CD4-positive, alpha-beta T cell treated with Interleukin-6 at 100 ng/mL for 8 hours (primary cell): Measurements from ENCODE around the gene KAZALD1.

Source experiments
- DNase-seq: peaks from one replicate; pipeline ENCODE4 v3.0.0-alpha.2; 2020; ENCODE audit warnings: mixed read lengths, low spot score

The KAZALD1 gene

GRCh38 chr10:101095004-101095403 is 33.2 kb downstream of the KAZALD1 start:
- no peak for DNase-seq

GRCh38 chr10:101095550-101096213 is 33.9 kb downstream of the KAZALD1 start:
- DNase-seq, result peak; percentile 49

DNA sequence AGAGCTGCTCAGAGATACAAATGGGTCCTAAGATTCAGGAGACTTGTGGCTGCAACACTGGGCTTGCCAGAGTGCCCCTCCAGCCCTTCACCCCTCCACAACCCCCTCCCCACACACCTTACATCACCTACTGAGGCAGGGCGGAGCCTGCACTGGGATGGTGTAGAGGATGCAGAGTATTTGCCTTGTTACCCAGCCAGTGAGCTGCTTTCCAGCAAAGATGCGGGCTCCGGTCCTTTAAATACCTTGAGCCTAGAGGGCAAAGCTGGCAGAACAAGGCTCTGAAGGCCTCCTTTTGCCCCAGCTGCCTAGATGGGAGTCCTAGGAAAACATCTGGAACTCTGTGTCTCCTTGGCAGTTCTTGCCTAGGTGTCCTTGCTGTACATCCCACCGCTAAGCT is 34.6 kb downstream of the KAZALD1 start:
- no peak for DNase-seq

- DNase-seq, result no peak
Measured at GRCh38 chr10:101097881-101098280, 36.1 kb downstream of the KAZALD1 start.

DNA sequence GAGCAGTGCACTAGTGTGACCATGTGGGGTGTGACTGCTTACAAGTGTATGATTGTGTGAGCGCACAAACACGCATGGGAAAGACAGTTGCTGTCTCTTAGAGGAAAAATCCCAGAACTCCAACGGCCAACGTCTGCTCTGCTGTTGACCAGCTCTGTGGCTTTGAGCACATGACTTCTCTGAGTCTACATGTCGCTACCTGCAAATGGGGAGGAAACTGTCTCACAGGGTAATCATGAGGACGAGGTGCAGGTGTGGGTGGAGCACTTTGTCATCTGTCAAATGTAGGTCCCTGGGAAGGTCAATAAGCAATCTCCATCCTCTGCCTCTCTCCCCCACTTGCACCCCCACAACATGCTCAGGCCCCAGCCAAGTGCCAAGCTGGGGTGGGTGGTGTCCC is 38.1 kb downstream of the KAZALD1 start:
- no peak for DNase-seq

- no peak for DNase-seq
Measured at GRCh38 chr10:101101372-101101881, 39.6 kb downstream of the KAZALD1 start.

- DNase-seq, result no peak
Measured at GRCh38 chr10:101103430-101103829, 41.6 kb downstream of the KAZALD1 start.

- no peak for DNase-seq
Measured at GRCh38 chr10:101106351-101106750, 44.6 kb downstream of the KAZALD1 start.

DNA sequence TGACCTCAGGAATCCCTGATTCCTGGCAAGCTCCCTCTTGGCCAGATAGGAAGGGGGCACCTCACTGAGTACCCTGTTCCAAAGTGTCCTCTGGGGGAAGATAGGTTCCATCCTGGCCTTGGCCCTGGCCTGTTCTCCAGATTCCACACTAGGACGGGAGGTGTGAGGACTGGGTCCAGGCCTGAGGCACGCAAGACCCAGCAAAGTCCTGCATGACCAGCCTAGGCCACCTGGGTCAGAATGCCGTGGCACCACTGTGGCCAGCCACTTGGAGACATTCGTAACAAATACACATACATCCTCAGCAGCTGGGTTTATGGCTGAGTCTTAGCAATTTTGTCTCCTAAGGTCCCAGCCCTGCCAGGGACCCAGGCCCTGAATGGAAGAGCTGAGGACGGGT is 46.0 kb downstream of the KAZALD1 start:
- DNase-seq, result no peak

DNA sequence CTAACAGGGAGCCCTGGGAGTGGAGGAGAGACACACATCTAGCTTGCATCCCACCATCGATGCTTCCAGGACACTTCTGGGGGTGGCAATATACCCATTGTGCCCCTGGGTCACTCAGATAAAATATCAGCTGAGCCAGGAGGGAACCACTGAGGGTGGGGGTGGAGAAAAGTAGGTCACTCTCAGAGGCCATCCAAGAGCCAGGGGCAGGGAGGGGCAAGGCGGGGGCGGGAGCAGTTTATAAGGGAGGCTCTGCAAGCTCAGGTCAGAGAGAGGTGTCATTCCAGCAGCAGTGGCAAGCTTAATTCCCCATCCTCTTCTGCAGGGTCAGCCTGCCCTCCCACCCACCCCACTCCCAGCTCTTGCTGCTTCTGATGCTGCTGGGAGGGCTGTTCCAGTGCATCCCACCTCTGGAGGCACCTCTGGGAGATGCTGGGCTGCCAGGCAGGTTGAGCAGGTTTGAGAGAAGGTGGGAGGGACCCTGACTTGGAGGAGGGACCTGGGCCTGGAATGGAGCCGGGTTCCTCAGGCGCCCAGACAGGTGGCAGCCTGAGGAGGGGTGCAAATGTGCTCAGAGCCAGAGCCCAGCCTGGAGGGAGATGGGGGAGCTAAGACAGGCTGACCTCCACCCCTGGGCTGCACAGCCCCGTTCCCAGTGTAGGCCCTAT is 49.2 kb downstream of the KAZALD1 start:
- no peak for DNase-seq

DNA sequence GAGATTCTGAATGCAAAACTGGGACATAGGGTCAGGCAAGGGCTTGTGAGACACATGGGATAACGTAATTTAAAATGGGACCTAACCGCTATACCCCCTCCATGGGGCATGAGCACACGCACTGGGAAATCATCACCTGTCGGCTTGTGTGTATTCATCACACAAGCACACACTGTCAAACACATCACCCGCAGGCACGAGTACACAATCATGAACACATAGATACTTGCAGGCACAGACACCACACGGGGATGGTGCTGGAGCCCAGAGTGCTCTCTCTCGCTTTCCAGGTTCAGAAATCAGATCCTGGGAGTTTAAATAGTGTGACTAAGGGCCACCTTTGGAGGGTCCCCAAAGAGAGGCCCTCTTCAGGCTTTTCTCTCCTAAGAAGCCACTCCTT is 49.8 kb downstream of the KAZALD1 start:
- DNase-seq, result no peak

- no peak for DNase-seq
Measured at GRCh38 chr10:101112799-101113594, 51.2 kb downstream of the KAZALD1 start.

DNA sequence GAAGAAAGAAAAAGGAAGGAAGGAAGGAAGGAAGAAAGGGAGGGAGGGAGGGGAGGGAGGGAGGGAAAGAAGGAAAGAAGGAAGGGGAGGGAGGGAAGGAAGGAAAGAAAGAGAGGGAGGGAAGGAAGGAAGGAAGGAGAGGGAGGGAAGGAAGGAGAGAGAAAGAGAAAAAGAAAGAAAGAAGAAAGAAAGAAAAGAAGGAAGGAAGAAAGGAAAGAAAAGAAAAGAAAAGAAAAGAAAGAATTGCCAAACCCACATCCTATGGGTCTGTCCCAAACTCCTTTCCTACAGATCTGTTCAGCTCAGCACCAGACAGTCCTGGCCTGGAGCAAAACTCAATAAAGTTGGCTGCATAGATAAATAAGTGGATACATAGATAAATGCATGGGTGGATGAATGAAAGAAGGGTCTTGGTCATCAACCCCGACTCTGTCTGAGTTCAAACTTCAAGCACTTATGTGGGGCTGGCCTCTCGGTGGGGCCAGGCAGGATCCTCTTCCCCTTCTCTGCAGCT is 52.2 kb downstream of the KAZALD1 start:
- no peak for DNase-seq

- no peak for DNase-seq
Measured at GRCh38 chr10:101114646-101115045, 52.9 kb downstream of the KAZALD1 start.
